ENCODE data around the gene GUCA1A.

GRCh38 chr6:42137194-42137753 lies 35.9 kb upstream of the GUCA1A start:
- TF ChIP-seq REST (IDR thresholded peaks at IDR 0.05; ENCODE audit: insufficient read depth in 1 of 2, low read depth in 2 of 2, low read length in 2 of 2) (no peak), TAF1 (IDR thresholded peaks at IDR 0.05; ENCODE audit: borderline replicate concordance, insufficient read depth, low read length) (no peak), POLR2AphosphoS5 (IDR thresholded peaks at IDR 0.05; ENCODE audit: low read depth, low read length) (no peak), SIN3A (IDR thresholded peaks at IDR 0.05; ENCODE audit: borderline replicate concordance, insufficient read depth, low read length) (no peak)

All from PFSK-1 (cell line).